MM.1S (cell line): ENCODE data around the gene SNRNP70.

Experiments
- CTCF ChIP-seq: fragments of 300-600 bp; sonication (generic); IDR thresholded peaks from 2 replicates; pipeline ENCODE4 v1.5.1; 2016; ENCODE audit warnings: antibody characterized with exemption, low read length, mixed read lengths
- EZH2phosphoT487 ChIP-seq: fragments of 300-600 bp; sonication (generic); IDR thresholded peaks from 2 replicates; pipeline ENCODE4 v1.6.1; 2018; ENCODE audit warnings: antibody characterized with exemption, low read length

GRCh38 chr19:49067554-49067953 lies 17.7 kb upstream of the SNRNP70 start:
- TF ChIP-seq CTCF (no peak), EZH2phosphoT487 (no peak)
